ENCODE results near the gene SRP9.
"Not testable (repeated sequence)": the region's sequence is repeated elsewhere in the genome, so short reads cannot be mapped to it uniquely, and the experiment has no call there.

The SRP9 gene

GRCh38 chr1:225754940-225755641, 22.5 kb upstream of the SRP9 start:
- peak; percentile 88 for DNase-seq (ENCODE audit: low read depth)
- TF ChIP-seq CTCF (IDR thresholded peaks at IDR 0.05; ENCODE audit: control insufficient read depth, insufficient read depth, low read depth, low read length, missing control alignments) = no peak

DNA sequence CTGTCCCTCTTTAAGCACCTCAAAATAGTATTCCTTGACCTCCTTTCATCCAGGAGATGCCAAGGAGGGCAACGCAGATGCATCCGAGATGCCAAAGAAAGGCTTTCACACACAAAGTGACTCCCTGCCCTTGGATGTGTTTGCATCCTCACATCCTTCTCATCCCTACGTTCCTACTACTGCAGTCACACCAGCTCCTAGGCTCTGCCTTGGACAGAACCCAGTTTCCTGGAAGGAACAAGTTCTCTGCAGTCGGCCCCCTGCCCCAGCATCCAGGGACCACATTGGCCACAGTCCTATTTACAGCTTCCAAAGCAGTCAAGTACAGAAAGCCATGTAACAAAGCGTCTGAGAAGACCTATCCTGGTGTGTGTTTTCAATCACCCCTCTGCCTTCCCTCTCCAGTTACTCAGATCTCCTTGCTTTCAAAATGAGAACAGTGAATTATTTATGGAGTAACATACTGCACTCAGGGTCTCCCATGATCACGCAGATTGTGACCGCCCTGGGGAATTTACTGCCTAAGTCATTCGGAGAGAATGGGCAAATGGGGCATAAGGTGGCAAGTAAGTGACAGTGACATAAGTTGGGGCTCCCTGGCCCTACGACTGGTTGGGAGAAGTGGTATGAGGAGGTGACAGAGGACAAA, 21.8 kb upstream of the SRP9 start:
- no peak for TF ChIP-seq CTCF (IDR thresholded peaks at IDR 0.05; ENCODE audit: control insufficient read depth, insufficient read depth, low read depth, low read length, missing control alignments)
- H3K4me3 ChIP-seq (ENCODE audit: control insufficient read depth, low read depth, low read length) = no peak overlapping the region
- no peak for DNase-seq (ENCODE audit: low read depth)

More at GRCh38 chr1:225754940-225755641, 22.5 kb upstream of the SRP9 start:
- no peak overlapping the region for H3K4me3 ChIP-seq (ENCODE audit: control insufficient read depth, low read depth, low read length)

GRCh38 chr1:225757927-225758656, 19.5 kb upstream of the SRP9 start:
- H3K4me3 ChIP-seq (ENCODE audit: control insufficient read depth, low read depth, low read length) = no peak overlapping the region
- TF ChIP-seq CTCF (IDR thresholded peaks at IDR 0.05; ENCODE audit: control insufficient read depth, insufficient read depth, low read depth, low read length, missing control alignments) = no peak
- DNase-seq (ENCODE audit: low read depth) = no peak

GRCh38 chr1:225759972-225760371, 17.7 kb upstream of the SRP9 start:
- DNase-seq (ENCODE audit: low read depth) = not testable (repeated sequence)

DNA sequence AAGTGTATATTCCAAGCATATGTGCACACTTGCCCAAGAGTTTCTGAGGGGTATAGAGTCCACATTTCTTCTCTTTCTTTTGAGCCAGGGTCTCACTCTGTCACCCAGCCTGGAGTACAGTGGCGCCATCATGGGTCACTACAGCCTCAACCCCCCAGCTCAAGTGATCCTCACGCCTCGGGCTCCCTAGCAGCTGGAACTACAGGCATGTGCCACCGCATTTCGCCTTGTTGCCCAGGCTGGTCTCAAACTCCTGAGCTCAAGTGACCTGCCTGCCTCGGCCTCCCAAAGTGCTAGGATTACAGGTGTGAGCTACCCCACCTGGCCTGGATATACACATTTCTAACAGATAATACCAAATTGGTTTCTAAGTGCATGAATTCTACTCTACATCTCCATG, 17.1 kb upstream of the SRP9 start:
- TF ChIP-seq CTCF (IDR thresholded peaks at IDR 0.05; ENCODE audit: control insufficient read depth, insufficient read depth, low read depth, low read length, missing control alignments) = no peak
- no peak for DNase-seq (ENCODE audit: low read depth)

More at GRCh38 chr1:225759972-225760371, 17.7 kb upstream of the SRP9 start:
- H3K4me3 ChIP-seq (ENCODE audit: control insufficient read depth, low read depth, low read length) = not testable (repeated sequence)

DNA sequence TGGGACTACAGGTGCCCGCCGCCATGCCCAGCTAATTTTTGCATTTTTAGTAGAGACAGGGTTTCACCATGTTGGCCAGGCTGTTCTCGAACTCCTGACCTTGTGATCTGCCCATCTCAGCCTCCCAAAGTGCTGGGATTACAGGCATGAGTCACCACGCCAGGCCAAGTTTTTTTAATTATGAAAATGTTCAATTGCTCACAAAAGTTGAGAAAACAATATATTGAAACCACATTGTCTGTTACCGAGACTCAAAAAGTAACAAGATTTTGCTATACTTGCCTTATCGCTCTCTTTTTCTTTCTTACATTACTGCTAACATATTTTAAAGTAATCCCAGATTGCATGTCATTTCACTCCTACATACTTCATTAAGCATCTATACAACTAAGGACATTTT, 16.2 kb upstream of the SRP9 start:
- DNase-seq (ENCODE audit: low read depth); H3K4me3 ChIP-seq (ENCODE audit: control insufficient read depth, low read depth, low read length): not testable (repeated sequence)

More for the DNA sequence above, 17.1 kb upstream of the SRP9 start:
- H3K4me3 ChIP-seq (ENCODE audit: control insufficient read depth, low read depth, low read length) = no peak overlapping the region

GRCh38 chr1:225762002-225762441, 15.6 kb upstream of the SRP9 start:
- no peak for DNase-seq (ENCODE audit: low read depth)
- no peak for TF ChIP-seq CTCF (IDR thresholded peaks at IDR 0.05; ENCODE audit: control insufficient read depth, insufficient read depth, low read depth, low read length, missing control alignments)
- H3K4me3 ChIP-seq (ENCODE audit: control insufficient read depth, low read depth, low read length) = no peak overlapping the region
